ENCODE results near the gene SPEM3.

SPEM3 gene

GRCh38 chr17:7435676-7436555, 7.3 kb downstream of the SPEM3 start:
- no peak; the same call in 1 of the 2 replicates for TF ChIP-seq CTCF (IDR thresholded peaks at IDR 0.05; ENCODE audit: low read depth, low read length)
- no peak for DNase-seq (ENCODE audit: extremely low read depth, low read depth)

- DNase-seq (ENCODE audit: extremely low read depth, low read depth): peak; percentile 47
- TF ChIP-seq CTCF (IDR thresholded peaks at IDR 0.05; ENCODE audit: low read depth, low read length): peak; percentile 57
Measured at GRCh38 chr17:7436556-7437368, 8.1 kb downstream of the SPEM3 start.

GRCh38 chr17:7437369-7437863, 8.8 kb downstream of the SPEM3 start:
- no peak for TF ChIP-seq CTCF (IDR thresholded peaks at IDR 0.05; ENCODE audit: low read depth, low read length)

GRCh38 chr17:7437950-7438614, 9.4 kb downstream of the SPEM3 start:
- DNase-seq (ENCODE audit: extremely low read depth, low read depth): no peak
- no peak for TF ChIP-seq CTCF (IDR thresholded peaks at IDR 0.05; ENCODE audit: low read depth, low read length)

More at GRCh38 chr17:7437369-7437863, 8.8 kb downstream of the SPEM3 start:
- no peak for DNase-seq (ENCODE audit: extremely low read depth, low read depth)

GRCh38 chr17:7438656-7439460, 10.2 kb downstream of the SPEM3 start:
- no peak for TF ChIP-seq CTCF (IDR thresholded peaks at IDR 0.05; ENCODE audit: low read depth, low read length)
- no peak for DNase-seq (ENCODE audit: extremely low read depth, low read depth)

- DNase-seq (ENCODE audit: extremely low read depth, low read depth): no peak
- no peak for TF ChIP-seq CTCF (IDR thresholded peaks at IDR 0.05; ENCODE audit: low read depth, low read length)
Measured at GRCh38 chr17:7439462-7440112, 10.9 kb downstream of the SPEM3 start, which contains the start of gene FGF11. FGF11 (plus strand) TSS chr17:7439512; CDS start chr17:7439621, 109 bp downstream.

Data from AG09319 (cell line).